Transverse colon (tissue), 4 donors: ENCODE results near the gene MAP4K1.

Experiments
- EP300 ChIP-seq: sonication (generic); formaldehyde crosslinking; IDR thresholded peaks from one replicate; pipeline ENCODE4 v1.6.1; 2017; ENCODE audit warnings: antibody characterized with exemption, low read depth
- POLR2A ChIP-seq: fragments of 450-650 bp; IDR thresholded peaks from one replicate; pipeline ENCODE4 v1.6.1; 2016; ENCODE audit warnings: antibody characterized with exemption, mild to moderate bottlenecking, moderate library complexity
- POLR2AphosphoS5 ChIP-seq, 3 donors: sonication (generic); formaldehyde crosslinking; IDR thresholded peaks; one replicate each; pipeline ENCODE4 v1.6.1; 2016; ENCODE audit warnings: antibody characterized with exemption in 3 of 3
- TF ChIP-seq, protein P1 (sequence below), 5 experiments: fragments of 200-600 bp in 3 of 5; fragments of 450-650 bp in 2 of 5; sonication (generic) in 3 of 5; IDR thresholded peaks; 1 replicate in 2 of 5; 2 replicates in 3 of 5; pipeline ENCODE4 v1.5.1; 2016 to 2017; ENCODE audit warnings: antibody characterized with exemption in 5 of 5, inconsistent platforms in 3 of 5, mild to moderate bottlenecking in 2 of 5, moderate library complexity in 1 of 5

DNA sequence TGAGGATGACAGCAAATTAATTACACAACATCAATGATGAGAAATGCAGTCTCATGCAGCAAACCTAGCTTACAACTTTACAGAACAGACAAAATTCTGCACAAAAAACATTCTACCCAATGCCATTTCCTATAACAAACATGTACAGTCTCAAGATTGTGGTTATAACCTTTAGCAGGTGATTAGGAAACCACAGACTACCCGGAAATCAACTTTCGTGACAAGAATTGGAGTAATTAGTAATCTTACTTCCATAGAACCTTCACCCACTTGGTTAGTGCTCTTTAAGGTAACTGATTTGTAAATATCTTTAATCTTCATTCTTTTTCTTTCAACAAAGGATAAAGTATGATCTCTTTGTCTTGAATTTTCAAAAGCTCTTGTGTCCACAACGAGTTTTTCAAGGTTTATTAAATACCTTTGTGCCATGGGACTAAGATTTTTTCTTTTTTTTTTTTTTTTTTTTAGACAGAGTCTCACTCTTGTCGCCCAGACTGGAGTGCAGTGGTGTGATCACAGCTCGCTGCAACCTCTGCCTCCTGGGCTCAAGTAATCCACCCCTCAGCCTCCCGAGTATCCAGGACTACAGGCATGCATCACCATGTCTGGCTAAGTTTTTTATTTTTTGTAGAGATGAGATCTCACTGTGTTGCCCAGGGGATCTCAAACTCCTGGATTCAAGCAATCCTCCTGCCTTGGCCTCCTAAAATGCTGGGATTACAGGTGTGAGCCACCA lies 78.8 kb downstream of the MAP4K1 start:
- TF ChIP-seq, protein P1, sequence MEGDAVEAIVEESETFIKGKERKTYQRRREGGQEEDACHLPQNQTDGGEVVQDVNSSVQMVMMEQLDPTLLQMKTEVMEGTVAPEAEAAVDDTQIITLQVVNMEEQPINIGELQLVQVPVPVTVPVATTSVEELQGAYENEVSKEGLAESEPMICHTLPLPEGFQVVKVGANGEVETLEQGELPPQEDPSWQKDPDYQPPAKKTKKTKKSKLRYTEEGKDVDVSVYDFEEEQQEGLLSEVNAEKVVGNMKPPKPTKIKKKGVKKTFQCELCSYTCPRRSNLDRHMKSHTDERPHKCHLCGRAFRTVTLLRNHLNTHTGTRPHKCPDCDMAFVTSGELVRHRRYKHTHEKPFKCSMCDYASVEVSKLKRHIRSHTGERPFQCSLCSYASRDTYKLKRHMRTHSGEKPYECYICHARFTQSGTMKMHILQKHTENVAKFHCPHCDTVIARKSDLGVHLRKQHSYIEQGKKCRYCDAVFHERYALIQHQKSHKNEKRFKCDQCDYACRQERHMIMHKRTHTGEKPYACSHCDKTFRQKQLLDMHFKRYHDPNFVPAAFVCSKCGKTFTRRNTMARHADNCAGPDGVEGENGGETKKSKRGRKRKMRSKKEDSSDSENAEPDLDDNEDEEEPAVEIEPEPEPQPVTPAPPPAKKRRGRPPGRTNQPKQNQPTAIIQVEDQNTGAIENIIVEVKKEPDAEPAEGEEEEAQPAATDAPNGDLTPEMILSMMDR (IDR thresholded peaks at IDR 0.05): no peak
- TF ChIP-seq POLR2AphosphoS5 (IDR thresholded peaks at IDR 0.05) (no peak), POLR2A (no peak), EP300 (no peak)
